ENCODE data around the gene ZNF750. TPM values are rescaled to one million over a fixed set of nuclear protein-coding genes. Genes with fewer than 3 reads are reported as not detected.

ZNF750 gene
- total RNA-seq (2014; rRNA removed; shearing (Covaris generic)) (0.17 TPM in 1 of 2 replicates, not detected in the other), polyA plus RNA-seq (2016; fragmentation: Nextera tagmentation; extraction: Ambion mirVana) (0.13 and 0.19 TPM in 2 replicates)
- long read RNA-seq: 0 reads

GRCh38 chr17:82839617-82840292 is at the start of gene ZNF750:
Gene ZNF750 (minus strand): TSS chr17:82840022. CDS start chr17:82832454, 7,568 bp downstream.
- peaks cover 13% of the 10 kb centered on the region for H3K27me3 Mint-ChIP-seq (ENCODE audit: insufficient read depth, low read depth, poor library complexity)
- H3K4me1 ChIP-seq (ENCODE audit: insufficient read depth): peaks cover 17% of the 10 kb centered on the region
- no peak within 1 kb of the TSS for H2AFZ ChIP-seq
- no peaks in the 10 kb centered on the region for H3K9me2 ChIP-seq (ENCODE audit: insufficient read depth)
- H3K4me3 Mint-ChIP-seq: no peak within 1 kb of the TSS; the same call in 2 of the 3 replicates
- DNase-seq (ENCODE audit: low spot score): peak; percentile 48
- 0 out of 2 replicates have a peak within 1 kb of the TSS, but pooled peaks have one; percentile 26 for H3K4me2 ChIP-seq
- TF ChIP-seq POLR2AphosphoS5 (IDR thresholded peaks at IDR 0.05; ENCODE audit: low read depth) (no peak), REST (IDR thresholded peaks at IDR 0.05; ENCODE audit: unreplicated experiment) (no peak), STAT1 (IDR thresholded peaks at IDR 0.05; ENCODE audit: unreplicated experiment) (no peak), CTCF (conservative IDR thresholded peaks at IDR 0.05; ENCODE audit: low read depth in 2 of 2) (no peak), EZH2 (IDR thresholded peaks at IDR 0.05; ENCODE audit: low read depth, unreplicated experiment) (no peak), ETS1 (IDR thresholded peaks at IDR 0.05) (no peak), ZNF331 (CRISPR knock-in tag; IDR thresholded peaks at IDR 0.05; ENCODE audit: low read depth) (no peak), NANOG (IDR thresholded peaks at IDR 0.05; ENCODE audit: borderline replicate concordance) (no peak), EZH2phosphoT487 (IDR thresholded peaks at IDR 0.05; ENCODE audit: unreplicated experiment) (no peak), JUNB (IDR thresholded peaks at IDR 0.05; ENCODE audit: unreplicated experiment) (no peak), ZNF462 (CRISPR knock-in tag; IDR thresholded peaks at IDR 0.05) (no peak), CREB1 (CRISPR knock-in tag; IDR thresholded peaks at IDR 0.05; ENCODE audit: low read depth) (no peak), ZNF114 (CRISPR knock-in tag; IDR thresholded peaks at IDR 0.05) (no peak)
- peak within 1 kb of the TSS; percentile 55; the same call in 1 of the 2 replicates for H3K27ac ChIP-seq (ENCODE audit: low read depth)
- H3K27me3 ChIP-seq (ENCODE audit: insufficient read depth): no peaks in the 10 kb centered on the region
- H3K9me3 Mint-ChIP-seq: no peaks in the 10 kb centered on the region; the same call in 2 of the 3 replicates
- peaks cover 4% of the 10 kb centered on the region; the same call in 2 of the 3 replicates for H3K36me3 Mint-ChIP-seq (ENCODE audit: low read depth)
- H4K20me1 ChIP-seq (replicated peaks; ENCODE audit: insufficient read depth): peaks cover 3% of the 10 kb centered on the region
- peak within 1 kb of the TSS; percentile 89 for H3K27ac Mint-ChIP-seq
- H3F3A ChIP-seq (replicated peaks; ENCODE audit: low read depth): 0 out of 2 replicates have a peak, but pooled peaks cover 6% of the 10 kb centered on the region
- ATAC-seq: peak; percentile 52
- peaks cover 59% of the 10 kb centered on the region for H3K4me1 Mint-ChIP-seq
- no peaks in the 10 kb centered on the region for H3K36me3 ChIP-seq (ENCODE audit: insufficient read depth)
- no peak within 1 kb of the TSS for H3K4me3 ChIP-seq
- peaks cover 9% of the 10 kb centered on the region for H3K79me2 ChIP-seq (replicated peaks; ENCODE audit: insufficient read depth)

All from GM23338 (cell line).